T-helper 17 cell (primary cell): ENCODE measurements around the gene PPP2R3B. TPM values are rescaled to one million over a fixed set of nuclear protein-coding genes. Genes with fewer than 3 reads are reported as not detected.
"Not testable (repeated sequence)": the region's sequence is repeated elsewhere in the genome, so short reads cannot be mapped to it uniquely, and the experiment has no call there.

Source experiments
- ATAC-seq: fragments of 150-1000 bp; cut with Tn5 transposase; 2 replicates; pipeline ENCODE4 v1.10.0; 2021; ENCODE audit warnings: mild to moderate bottlenecking, moderate library complexity
- DNase-seq, 3 donors: peaks; one replicate each; pipeline versions ENCODE4 v3.0.0 to v3.0.0-alpha.2; 2020 to 2021
- H3K9me3 ChIP-seq: one replicate; pipeline ENCODE4 v1.7.0; 2013; ENCODE audit warnings: low read length, mild to moderate bottlenecking; ENCODE audit not compliant: control insufficient read depth, poor library complexity, severe bottlenecking
- H3K27ac Mint-ChIP-seq: one replicate; pipeline ENCODE4 v1.8.0; 2022; ENCODE audit warnings: mild to moderate bottlenecking, moderate library complexity, mixed read lengths
- H3K27me3 Mint-ChIP-seq: one replicate; pipeline ENCODE4 v1.8.0; 2022; ENCODE audit warnings: mixed read lengths
- H3K36me3 Mint-ChIP-seq: one replicate; pipeline ENCODE4 v1.8.0; 2022; ENCODE audit warnings: low read depth, mixed read lengths
- H3K4me1 Mint-ChIP-seq: one replicate; pipeline ENCODE4 v1.8.0; 2022; ENCODE audit warnings: mild to moderate bottlenecking, mixed read lengths
- H3K4me3 Mint-ChIP-seq: one replicate; pipeline ENCODE4 v1.8.0; 2022; ENCODE audit warnings: mild to moderate bottlenecking, moderate library complexity, mixed read lengths
- total RNA-seq, 4 donors: library from RNA in 2 of 4; stranded (reverse) in 2 of 4; gene quantifications; one replicate each; pipeline ENCODE4 v1.2.3 and lab custom pipeline; 2022 to 2026

The PPP2R3B gene
- total RNA-seq, 2 donors from 2014 or later = 18.5 to 19.1 TPM

DNA sequence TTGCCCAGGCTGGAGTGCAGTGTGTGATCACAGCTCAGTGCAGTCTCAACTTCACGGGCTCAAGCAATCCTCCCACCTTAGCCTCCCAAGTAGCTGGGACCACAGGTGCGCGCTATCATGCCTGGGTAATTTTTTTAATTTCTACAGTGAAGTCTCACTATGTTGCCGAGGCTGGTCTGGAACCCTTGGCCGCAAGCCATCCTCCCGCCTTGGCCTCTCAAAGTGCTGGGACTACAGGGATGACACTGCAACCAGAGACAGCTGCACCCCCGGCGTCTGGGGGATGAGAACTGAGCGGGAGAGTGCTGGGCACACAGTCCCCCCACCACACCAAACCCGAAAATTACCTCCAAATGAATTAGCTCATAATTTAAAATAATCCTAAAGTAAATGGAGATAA lies 35.0 kb downstream of the PPP2R3B start:
- Mint-ChIP-seq H3K4me3 (no peak overlapping the region), H3K4me1 (peaks cover 8% of the 10 kb centered on the region), H3K27ac (no peak overlapping the region), H3K27me3 (no peaks in the 10 kb centered on the region), H3K36me3 (peaks cover 3% of the 10 kb centered on the region)
- no peaks in the 10 kb centered on the region for H3K9me3 ChIP-seq
- DNase-seq = no peak
- no peak for ATAC-seq

DNA sequence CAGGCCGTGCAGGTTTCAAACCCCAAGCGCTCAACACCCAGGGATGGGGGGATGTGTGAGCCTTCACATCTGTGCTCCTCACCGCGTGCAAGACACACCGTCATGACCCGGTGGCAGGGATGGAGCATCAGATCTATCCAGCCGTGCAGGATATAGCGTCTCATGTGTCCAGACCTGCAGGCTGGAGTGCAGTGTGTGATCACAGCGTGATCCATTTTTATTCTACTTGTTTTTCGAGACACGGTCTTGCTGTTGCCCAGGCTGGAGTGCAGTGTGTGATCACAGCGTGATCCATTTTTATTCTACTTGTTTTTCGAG lies 35.4 kb downstream of the PPP2R3B start:
- not testable (repeated sequence) for ATAC-seq, DNase-seq, H3K27me3 Mint-ChIP-seq, H3K9me3 ChIP-seq, H3K27ac Mint-ChIP-seq, H3K4me1 Mint-ChIP-seq, H3K4me3 Mint-ChIP-seq, H3K36me3 Mint-ChIP-seq

DNA sequence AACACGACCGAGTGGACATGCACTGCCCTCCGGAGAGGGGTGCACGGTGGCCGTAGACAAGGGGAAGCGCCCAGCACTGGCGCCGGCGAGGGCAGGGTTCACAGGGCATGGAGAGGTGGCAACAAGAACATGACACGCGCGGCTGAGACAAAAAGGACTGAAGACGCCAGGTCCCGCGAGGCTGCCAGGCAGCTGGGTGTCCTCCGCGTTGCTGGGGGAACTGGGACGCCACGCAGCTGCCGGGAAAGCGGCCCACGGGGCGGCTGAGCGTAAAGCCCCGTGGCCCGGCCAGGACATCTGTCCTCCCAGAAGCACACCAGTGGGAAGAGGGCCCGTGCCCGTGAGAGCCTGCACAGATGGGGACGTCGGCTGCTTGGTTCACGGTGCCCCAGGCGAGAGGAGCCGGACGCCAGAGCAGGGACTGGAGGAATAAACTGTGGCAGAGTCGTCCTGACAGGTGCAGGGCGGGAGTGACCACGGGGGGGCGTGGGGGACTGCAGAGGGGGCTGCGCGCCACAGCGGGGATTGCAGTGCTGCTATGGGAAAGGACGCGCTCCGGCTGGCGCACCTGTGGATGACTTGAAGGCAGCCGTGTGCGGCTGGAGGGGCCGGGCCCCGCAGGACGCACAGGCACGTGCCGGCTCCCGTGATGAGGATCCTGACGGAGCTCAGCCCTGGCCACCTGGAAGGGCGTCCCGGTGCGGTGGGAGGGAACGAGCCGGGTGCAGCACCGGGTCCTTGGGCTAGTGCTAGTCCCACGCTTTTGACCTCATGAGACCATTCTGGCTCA lies 36.0 kb downstream of the PPP2R3B start:
- H3K9me3 ChIP-seq = no peaks in the 10 kb centered on the region
- no peak overlapping the region for H3K4me3 Mint-ChIP-seq
- no peaks in the 10 kb centered on the region for H3K27me3 Mint-ChIP-seq
- H3K4me1 Mint-ChIP-seq = peaks cover 3% of the 10 kb centered on the region
- no peak for DNase-seq
- ATAC-seq = no peak
- H3K36me3 Mint-ChIP-seq = peaks cover 3% of the 10 kb centered on the region
- H3K27ac Mint-ChIP-seq = peak overlapping the region; percentile 16

DNA sequence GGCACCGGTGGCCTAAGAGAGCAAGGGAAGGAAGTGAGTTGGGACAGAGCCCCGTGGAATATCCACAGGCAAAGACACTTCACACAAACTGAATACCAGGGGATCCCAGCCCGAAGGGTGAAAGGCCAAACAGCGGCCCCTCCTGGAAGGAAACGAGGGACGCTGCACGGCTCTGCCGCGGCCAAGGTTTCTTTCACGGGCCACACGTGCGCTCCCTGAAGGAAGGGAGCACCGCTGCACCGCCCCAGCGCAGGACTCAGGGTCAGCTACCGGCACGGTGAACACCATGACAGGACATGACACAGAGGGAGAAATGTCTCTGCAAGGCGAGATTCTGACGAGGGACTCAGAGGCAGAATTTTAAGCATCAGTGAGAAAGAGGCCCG lies 36.6 kb downstream of the PPP2R3B start:
- H3K36me3 Mint-ChIP-seq = peaks cover 3% of the 10 kb centered on the region
- no peak overlapping the region for H3K4me3 Mint-ChIP-seq
- ATAC-seq = no peak
- H3K27ac Mint-ChIP-seq = peak overlapping the region; percentile 16
- peaks cover 3% of the 10 kb centered on the region for H3K4me1 Mint-ChIP-seq
- H3K9me3 ChIP-seq = no peaks in the 10 kb centered on the region
- H3K27me3 Mint-ChIP-seq = no peaks in the 10 kb centered on the region
- no peak for DNase-seq

DNA sequence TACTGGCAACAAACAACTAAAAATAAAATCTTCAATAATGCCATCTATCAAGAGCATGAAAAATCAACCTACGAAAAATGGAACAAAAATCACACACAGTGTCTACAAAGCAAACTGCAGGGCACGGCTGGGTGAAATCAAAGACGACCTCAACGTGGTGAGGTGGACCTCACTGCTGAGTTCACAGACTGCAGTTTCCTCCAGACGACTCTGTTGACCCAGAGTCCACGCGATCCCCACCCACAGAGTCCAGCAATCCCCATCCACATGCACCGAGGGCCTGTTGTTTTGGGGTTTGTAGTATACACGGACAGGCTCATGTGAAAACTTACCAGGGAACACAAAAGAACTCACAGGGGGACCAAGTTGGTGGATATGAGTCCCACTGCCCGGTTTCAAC lies 37.0 kb downstream of the PPP2R3B start:
- Mint-ChIP-seq H3K27ac (peak overlapping the region; percentile 16), H3K4me1 (peaks cover 3% of the 10 kb centered on the region), H3K36me3 (peaks cover 3% of the 10 kb centered on the region), H3K4me3 (no peak overlapping the region), H3K27me3 (no peaks in the 10 kb centered on the region)
- no peak for DNase-seq
- no peaks in the 10 kb centered on the region for H3K9me3 ChIP-seq
- no peak for ATAC-seq

DNA sequence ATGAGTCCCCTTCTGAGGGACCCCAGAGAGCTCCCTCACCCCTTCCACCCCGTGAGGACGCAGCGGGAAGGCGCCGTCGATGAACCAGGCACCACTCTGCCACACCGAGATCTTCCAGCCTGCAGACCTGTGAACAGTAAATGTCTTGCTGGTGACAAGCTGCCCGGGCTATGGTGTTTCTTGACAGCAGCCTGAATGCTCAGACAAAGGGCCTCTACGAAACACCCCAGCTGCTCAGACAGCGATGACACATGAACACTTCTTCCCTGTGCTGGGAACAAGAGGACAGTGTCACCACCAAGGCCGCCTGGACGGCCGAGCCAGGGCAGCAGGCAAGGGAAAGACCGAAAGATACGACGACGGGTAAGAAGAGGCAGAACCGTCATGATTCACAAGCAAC lies 37.5 kb downstream of the PPP2R3B start:
- H3K9me3 ChIP-seq = no peaks in the 10 kb centered on the region
- H3K27ac Mint-ChIP-seq = peak overlapping the region; percentile 57
- H3K36me3 Mint-ChIP-seq = peaks cover 3% of the 10 kb centered on the region
- DNase-seq = no peak
- H3K4me3 Mint-ChIP-seq = no peak overlapping the region
- H3K4me1 Mint-ChIP-seq = peaks cover 3% of the 10 kb centered on the region
- ATAC-seq = no peak
- no peaks in the 10 kb centered on the region for H3K27me3 Mint-ChIP-seq

DNA sequence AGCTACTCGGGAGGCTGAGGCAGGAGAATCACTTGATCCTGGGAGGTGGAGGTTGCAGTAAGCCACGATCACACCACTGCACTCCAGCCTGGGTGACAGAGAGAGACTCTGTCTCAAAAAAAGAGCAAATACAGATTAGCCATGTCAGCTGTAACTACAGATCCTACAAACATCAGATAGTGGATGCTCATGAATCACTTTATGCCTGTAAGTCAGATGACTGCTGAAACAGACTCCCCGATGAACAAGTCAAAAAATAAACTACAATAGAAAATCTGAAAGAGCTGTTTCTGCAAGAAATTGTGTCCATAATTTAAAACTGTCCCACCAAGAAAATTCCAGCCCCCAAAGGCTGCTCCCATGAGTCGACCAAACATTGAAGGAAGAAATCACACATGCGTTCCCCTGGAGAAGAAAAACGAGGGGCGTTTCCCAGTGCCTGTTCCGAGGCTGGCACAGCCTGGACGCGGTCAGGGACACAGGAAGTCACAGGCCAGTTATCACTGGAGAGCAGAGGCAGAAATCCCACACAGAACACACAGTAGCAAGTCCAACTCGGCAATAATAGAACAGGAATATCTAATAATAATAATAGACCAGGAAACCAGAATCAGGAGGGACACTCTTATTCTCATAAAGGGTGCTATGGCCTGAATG lies 38.1 kb downstream of the PPP2R3B start:
- no peaks in the 10 kb centered on the region for H3K9me3 ChIP-seq
- peaks cover 3% of the 10 kb centered on the region for H3K36me3 Mint-ChIP-seq
- no peak for DNase-seq
- peak overlapping the region; percentile 57 for H3K27ac Mint-ChIP-seq
- no peak for ATAC-seq
- H3K4me1 Mint-ChIP-seq = peaks cover 3% of the 10 kb centered on the region
- H3K27me3 Mint-ChIP-seq = no peaks in the 10 kb centered on the region
- no peak overlapping the region for H3K4me3 Mint-ChIP-seq

DNA sequence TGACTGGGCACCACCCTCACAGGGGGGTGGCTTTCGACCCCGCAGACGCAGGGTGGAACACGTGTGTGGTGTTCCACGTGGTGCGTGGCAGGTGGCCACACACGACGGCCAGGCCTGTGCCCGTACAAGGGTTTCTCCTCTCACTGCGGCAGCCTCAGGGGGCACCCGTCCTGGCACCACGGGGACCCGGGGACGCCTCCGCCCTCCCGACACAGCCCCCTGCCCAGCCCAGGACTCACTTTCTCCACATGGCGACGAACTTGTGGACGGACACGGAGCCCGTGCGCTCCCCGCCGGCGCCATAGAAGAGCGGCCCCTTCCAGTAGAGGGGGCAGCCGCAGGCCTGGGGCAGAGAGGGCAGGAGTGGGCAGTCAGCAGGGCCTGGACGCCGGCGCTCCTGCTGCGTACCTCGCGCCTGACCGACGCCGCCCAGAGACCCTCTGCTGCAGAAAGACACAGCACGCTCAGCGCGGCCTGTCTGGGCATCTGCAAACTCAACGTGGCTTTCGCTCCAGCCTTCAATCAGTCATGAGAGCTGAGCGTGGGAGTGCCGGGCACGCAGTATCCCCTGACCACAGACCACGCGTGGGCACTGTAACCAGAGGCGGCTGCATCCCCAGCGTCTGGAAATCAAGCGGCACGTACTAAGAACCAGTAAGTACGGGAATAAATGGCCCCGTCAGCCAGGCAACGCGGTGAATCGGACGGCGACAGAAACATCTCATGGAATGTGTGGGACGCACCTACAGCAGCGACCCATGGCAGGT lies 39.2 kb downstream of the PPP2R3B start:
- no peaks in the 10 kb centered on the region for H3K9me3 ChIP-seq
- H3K4me1 Mint-ChIP-seq = peaks cover 3% of the 10 kb centered on the region
- ATAC-seq (no peak), DNase-seq (peak in 1 of 3 donors; percentile 1)
- H3K36me3 Mint-ChIP-seq = peaks cover 3% of the 10 kb centered on the region
- no peak overlapping the region for H3K4me3 Mint-ChIP-seq
- H3K27me3 Mint-ChIP-seq = no peaks in the 10 kb centered on the region
- no peak overlapping the region for H3K27ac Mint-ChIP-seq

DNA sequence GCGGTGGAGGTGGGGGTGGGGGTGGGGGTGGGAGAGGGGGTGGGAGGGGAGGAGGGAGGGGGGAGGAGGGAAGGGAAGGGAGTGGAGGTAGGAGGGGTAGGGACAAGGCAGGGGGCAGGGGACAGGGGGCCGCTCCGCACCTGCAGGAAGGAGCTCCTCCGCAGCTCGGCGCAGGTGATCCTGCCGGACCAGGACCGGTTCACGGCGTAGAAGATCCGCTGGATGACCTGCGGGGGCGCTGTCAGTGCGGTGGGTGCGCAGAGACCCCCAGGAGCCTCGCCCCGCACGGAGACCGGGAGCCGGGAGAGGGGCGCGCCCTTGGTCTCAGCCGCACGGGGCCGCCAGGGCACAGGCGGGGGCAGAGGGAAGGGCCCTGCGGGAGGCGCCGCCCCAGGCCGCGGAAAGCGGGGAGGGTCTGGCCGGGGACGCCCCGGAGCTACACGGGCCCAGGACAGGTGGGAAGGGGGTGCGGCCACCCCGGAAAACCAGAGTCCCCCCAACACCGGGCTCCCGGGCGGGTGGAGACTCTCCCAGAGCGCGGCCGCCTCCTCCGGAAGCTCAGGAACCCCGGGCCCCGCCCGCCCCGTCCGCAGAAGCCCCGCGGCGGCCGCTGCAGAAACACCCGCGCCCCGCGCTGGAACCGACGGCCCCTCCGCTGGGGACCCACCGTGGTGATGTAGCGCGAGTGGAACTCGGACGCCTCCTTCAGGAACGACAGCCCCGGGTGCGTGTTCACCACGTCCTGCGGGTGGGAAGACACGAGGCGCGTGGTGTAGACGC lies 40.5 kb downstream of the PPP2R3B start:
- no peaks in the 10 kb centered on the region for H3K9me3 ChIP-seq
- H3K4me1 Mint-ChIP-seq = peaks cover 3% of the 10 kb centered on the region
- no peak overlapping the region for H3K27ac Mint-ChIP-seq
- H3K36me3 Mint-ChIP-seq = peaks cover 3% of the 10 kb centered on the region
- H3K4me3 Mint-ChIP-seq = no peak overlapping the region
- H3K27me3 Mint-ChIP-seq = no peaks in the 10 kb centered on the region
- no peak for ATAC-seq
- DNase-seq = peak in 1 of 3 donors; percentile 2

DNA sequence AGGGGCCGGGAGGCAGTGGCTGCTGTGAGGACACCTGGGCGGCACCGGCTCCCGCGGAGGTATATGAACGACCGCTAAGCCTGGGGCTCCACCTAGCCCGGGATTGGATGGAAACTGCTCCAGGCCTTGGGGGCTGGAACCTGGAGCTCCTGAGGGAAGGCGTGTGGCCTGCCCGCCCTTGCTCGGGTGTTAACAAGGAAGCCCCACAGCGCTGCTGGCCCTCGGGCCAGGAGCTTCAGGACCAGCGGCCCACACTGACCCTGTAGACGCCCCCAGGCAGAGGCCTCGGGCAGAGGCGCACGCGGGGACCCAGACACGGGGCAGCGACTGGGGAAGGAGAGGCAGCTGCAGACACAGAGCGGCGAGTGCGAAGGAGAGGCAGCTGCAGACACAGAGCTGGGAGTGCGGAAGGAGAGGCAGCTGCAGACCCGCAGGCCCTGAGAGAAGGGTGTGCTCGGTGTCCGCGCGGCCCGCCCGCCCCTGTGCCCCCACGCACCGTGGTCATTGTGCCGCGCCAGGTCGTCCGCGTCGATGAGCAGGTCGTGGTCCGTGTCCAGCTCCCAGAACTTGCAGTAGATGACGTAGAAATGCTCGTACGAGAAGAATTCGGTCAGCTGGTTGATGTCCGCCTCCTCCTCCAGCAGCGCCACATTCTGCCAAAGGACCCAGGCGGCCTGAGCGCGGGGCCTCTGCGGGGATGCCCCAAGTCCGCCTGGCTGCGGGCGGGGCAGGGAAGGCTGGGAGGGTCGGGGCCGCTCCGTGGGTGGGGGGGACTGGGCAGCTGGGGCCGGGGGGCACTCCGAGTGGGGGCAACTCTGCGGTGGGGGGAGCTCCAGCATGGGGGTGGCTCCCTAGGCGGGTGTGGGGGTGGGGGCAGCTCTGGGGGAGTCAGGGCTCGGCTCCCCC lies 41.4 kb downstream of the PPP2R3B start:
- H3K4me3 Mint-ChIP-seq = no peak overlapping the region
- H3K36me3 Mint-ChIP-seq = peaks cover 1% of the 10 kb centered on the region
- ATAC-seq (no peak), DNase-seq (no peak)
- no peaks in the 10 kb centered on the region for H3K9me3 ChIP-seq
- no peaks in the 10 kb centered on the region for H3K27me3 Mint-ChIP-seq
- H3K27ac Mint-ChIP-seq = no peak overlapping the region
- peaks cover 1% of the 10 kb centered on the region for H3K4me1 Mint-ChIP-seq

DNA sequence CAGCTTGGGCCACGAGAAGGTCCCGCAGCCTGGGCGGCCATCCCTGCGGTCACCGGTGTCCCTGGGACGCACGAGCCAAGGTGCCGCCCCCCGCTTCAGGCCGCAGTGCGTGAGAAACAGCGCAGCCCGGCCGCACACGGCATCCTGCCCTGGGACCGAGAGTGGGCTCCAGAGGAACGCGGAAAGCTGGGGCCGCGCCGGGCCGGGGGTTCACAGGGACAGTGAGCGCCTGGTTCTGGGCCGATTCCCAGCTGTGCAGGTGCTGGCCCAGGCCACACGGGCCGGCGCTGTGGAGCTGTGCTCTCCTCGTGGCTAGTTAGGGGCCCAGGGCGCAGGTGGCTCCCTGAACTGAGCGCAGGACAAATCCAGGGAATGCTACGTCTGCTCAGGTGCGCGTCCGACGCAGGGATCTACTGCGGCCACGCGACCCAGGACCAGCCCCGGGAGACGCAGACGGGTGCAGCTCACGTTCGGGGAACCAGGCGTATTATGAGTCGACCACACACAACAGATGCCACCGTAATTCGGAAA lies 42.3 kb downstream of the PPP2R3B start:
- DNase-seq (peak in 1 of 3 donors; percentile 2), ATAC-seq (no peak)
- no peaks in the 10 kb centered on the region for H3K9me3 ChIP-seq
- no peaks in the 10 kb centered on the region for H3K4me1 Mint-ChIP-seq
- no peak overlapping the region for H3K27ac Mint-ChIP-seq
- no peaks in the 10 kb centered on the region for H3K36me3 Mint-ChIP-seq
- no peaks in the 10 kb centered on the region for H3K27me3 Mint-ChIP-seq
- H3K4me3 Mint-ChIP-seq = no peak overlapping the region

DNA sequence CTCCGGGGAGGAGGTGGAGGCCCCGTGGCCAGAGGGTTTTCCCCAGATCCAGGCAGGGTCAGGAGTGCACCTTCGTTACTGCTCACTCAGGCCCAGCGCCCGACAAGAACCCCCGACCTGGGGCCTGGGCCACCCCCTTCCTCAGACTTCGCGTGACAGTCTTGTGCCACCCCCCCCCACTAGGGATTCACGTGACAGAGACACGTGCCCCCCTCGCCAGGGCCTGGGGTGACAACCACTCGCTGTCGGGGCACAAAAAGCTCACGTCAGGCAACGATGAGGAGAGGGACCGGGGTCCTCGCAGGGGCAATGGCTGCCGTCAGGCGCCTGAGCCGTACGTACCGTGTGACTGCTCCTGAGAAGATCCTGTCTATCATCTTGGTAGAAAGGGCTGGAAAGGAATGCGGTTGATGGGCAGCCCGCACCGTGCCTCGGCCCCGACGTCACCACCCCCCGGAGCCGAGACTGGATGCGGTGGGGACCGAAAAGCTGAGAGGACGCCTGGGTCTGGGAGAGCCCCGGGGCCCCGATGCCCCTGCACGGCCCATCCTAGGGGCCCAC lies 45.1 kb downstream of the PPP2R3B start:
- Mint-ChIP-seq H3K4me3 (no peak overlapping the region), H3K27ac (no peak overlapping the region), H3K36me3 (peaks cover 2% of the 10 kb centered on the region), H3K27me3 (no peaks in the 10 kb centered on the region), H3K4me1 (peaks cover 5% of the 10 kb centered on the region)
- no peaks in the 10 kb centered on the region for H3K9me3 ChIP-seq
- peak in 2 of 3 donors; percentile 2 to 5 for DNase-seq
- ATAC-seq = no peak
